Measurements from ENCODE around the gene IRF1. TPM values are rescaled to one million over a fixed set of nuclear protein-coding genes. Genes with fewer than 3 reads are reported as not detected.

The IRF1 gene
- polyA plus RNA-seq, 4 donors: 13.9 to 23.8 (median 18.9) TPM

GRCh38 chr5:132475987-132476875 is 14.3 kb downstream of the IRF1 start:
- DNase-seq (ENCODE audit: low read depth in 4 of 4, low spot score in 2 of 4): no peak

- DNase-seq (ENCODE audit: low read depth in 4 of 4, low spot score in 2 of 4): no peak
Measured at GRCh38 chr5:132475497-132475882, 15.1 kb downstream of the IRF1 start.

- no peak for DNase-seq (ENCODE audit: low read depth in 4 of 4, low spot score in 2 of 4)
Measured at GRCh38 chr5:132474881-132475496, 15.6 kb downstream of the IRF1 start.

GRCh38 chr5:132474131-132474723 is 16.3 kb downstream of the IRF1 start:
- no peak for DNase-seq (ENCODE audit: low read depth in 4 of 4, low spot score in 2 of 4)

GRCh38 chr5:132473668-132474067 is 16.9 kb downstream of the IRF1 start:
- DNase-seq (ENCODE audit: low read depth in 4 of 4, low spot score in 2 of 4): no peak

GRCh38 chr5:132473019-132473531 is 17.5 kb downstream of the IRF1 start:
- DNase-seq (ENCODE audit: low read depth in 4 of 4, low spot score in 2 of 4): no peak

GRCh38 chr5:132472431-132472830 is 18.1 kb downstream of the IRF1 start:
- DNase-seq (ENCODE audit: low read depth in 4 of 4, low spot score in 2 of 4): no peak

GRCh38 chr5:132471944-132472343 is 18.6 kb downstream of the IRF1 start:
- DNase-seq (ENCODE audit: low read depth in 4 of 4, low spot score in 2 of 4): no peak

- no peak for DNase-seq (ENCODE audit: low read depth in 4 of 4, low spot score in 2 of 4)
Measured at GRCh38 chr5:132471151-132471907, 19.2 kb downstream of the IRF1 start.

- DNase-seq (ENCODE audit: low read depth in 4 of 4, low spot score in 2 of 4): no peak
Measured at GRCh38 chr5:132470596-132470995, 20.0 kb downstream of the IRF1 start.

- no peak for DNase-seq (ENCODE audit: low read depth in 4 of 4, low spot score in 2 of 4)
Measured at GRCh38 chr5:132470010-132470392, 20.6 kb downstream of the IRF1 start.

GRCh38 chr5:132469380-132470009 is 21.1 kb downstream of the IRF1 start:
- no peak for DNase-seq (ENCODE audit: low read depth in 4 of 4, low spot score in 2 of 4)

- DNase-seq (ENCODE audit: low read depth in 4 of 4, low spot score in 2 of 4): no peak
Measured at GRCh38 chr5:132468656-132469379, 21.8 kb downstream of the IRF1 start.

- DNase-seq (ENCODE audit: low read depth in 4 of 4, low spot score in 2 of 4): no peak
Measured at GRCh38 chr5:132467287-132467984, 23.1 kb downstream of the IRF1 start.

- no peak for DNase-seq (ENCODE audit: low read depth in 4 of 4, low spot score in 2 of 4)
Measured at GRCh38 chr5:132466433-132467286, 23.9 kb downstream of the IRF1 start.

GRCh38 chr5:132465059-132465707 is 25.4 kb downstream of the IRF1 start:
- no peak for DNase-seq (ENCODE audit: low read depth in 4 of 4, low spot score in 2 of 4)

- DNase-seq (ENCODE audit: low read depth in 4 of 4, low spot score in 2 of 4): no peak
Measured at GRCh38 chr5:132464156-132464939, 26.2 kb downstream of the IRF1 start.
